Effector memory CD8-positive, alpha-beta T cell (primary cell): Measurements from ENCODE around the gene JAM2.

Experiments used
- ATAC-seq: fragments of 150-1000 bp; cut with Tn5 transposase; replicated peaks from 2 replicates; pipeline ENCODE4 v1.10.0; 2021; ENCODE audit warnings: mild to moderate bottlenecking, moderate library complexity
- DNase-seq, 3 experiments: peaks; one replicate each; pipeline ENCODE4 v3.0.0; 2021
- H3K27ac Mint-ChIP-seq, 2 donors: one replicate each; pipeline ENCODE4 v1.8.0; 2022; ENCODE audit warnings: mild to moderate bottlenecking in 2 of 2, mixed read lengths in 2 of 2, moderate library complexity in 2 of 2
- H3K27me3 Mint-ChIP-seq, 2 donors: one replicate each; pipeline ENCODE4 v1.8.0; 2022; ENCODE audit warnings: mixed read lengths in 2 of 2
- H3K36me3 Mint-ChIP-seq: one replicate; pipeline ENCODE4 v1.8.0; 2022; ENCODE audit warnings: mild to moderate bottlenecking, moderate library complexity, mixed read lengths; ENCODE audit not compliant: insufficient read depth
- H3K4me1 Mint-ChIP-seq, 2 donors: one replicate each; pipeline ENCODE4 v1.8.0; 2022; ENCODE audit warnings: low read depth in 2 of 2, mixed read lengths in 2 of 2
- H3K4me3 Mint-ChIP-seq, 2 donors: one replicate each; pipeline ENCODE4 v1.8.0; 2022; ENCODE audit warnings: mild to moderate bottlenecking in 2 of 2, mixed read lengths in 2 of 2, moderate library complexity in 2 of 2
- H3K9me3 Mint-ChIP-seq, 2 donors: one replicate each; pipeline ENCODE4 v1.8.0; 2022; ENCODE audit warnings: mixed read lengths in 2 of 2

The JAM2 gene

DNA sequence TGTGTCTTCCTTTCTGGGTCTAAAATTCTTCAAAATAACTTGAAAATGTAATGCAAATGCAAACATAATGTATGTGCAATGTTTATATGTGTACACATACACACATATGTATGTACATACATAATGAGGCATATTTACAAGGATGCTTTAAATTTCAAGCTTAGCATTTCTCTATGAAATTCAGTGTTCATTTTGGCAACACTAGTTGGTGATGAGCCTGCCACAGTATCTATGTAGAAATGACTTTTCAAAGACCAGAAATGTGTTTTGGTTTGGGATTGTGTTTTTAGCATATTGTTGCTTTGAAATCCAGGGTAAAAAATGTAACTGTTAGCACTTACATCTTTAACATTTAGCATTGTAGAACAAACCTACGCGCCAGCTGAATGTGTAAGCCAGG, 105.8 kb downstream of the JAM2 start:
- DNase-seq (no peak), ATAC-seq (no peak)
- Mint-ChIP-seq H3K36me3 (peaks cover 26% of the 10 kb centered on the region), H3K4me1 (peaks cover 10 to 14% of the 10 kb centered on the region in 2 donors), H3K4me3 (no peak overlapping the region), H3K9me3 (no peaks in the 10 kb centered on the region), H3K27me3 (no peaks in the 10 kb centered on the region), H3K27ac (no peak overlapping the region)

GRCh38 chr21:25750085-25750484, 111.0 kb downstream of the JAM2 start:
- Mint-ChIP-seq H3K4me3 (no peak overlapping the region), H3K36me3 (peaks cover 40% of the 10 kb centered on the region), H3K27me3 (no peaks in the 10 kb centered on the region), H3K4me1 (peaks cover 5 to 11% of the 10 kb centered on the region in 2 donors), H3K27ac (peak overlapping the region; percentile 41 to 62), H3K9me3 (no peaks in the 10 kb centered on the region)
- ATAC-seq (peak; percentile 24), DNase-seq (no peak)

- Mint-ChIP-seq H3K9me3 (no peaks in the 10 kb centered on the region), H3K27ac (peak overlapping the region in 1 of 2 donors; percentile 16), H3K4me3 (no peak overlapping the region), H3K4me1 (peaks cover 14 to 27% of the 10 kb centered on the region in 2 donors), H3K36me3 (peaks cover 48% of the 10 kb centered on the region), H3K27me3 (no peaks in the 10 kb centered on the region)
- ATAC-seq, result no peak
- no peak for DNase-seq
These were observed 113.4 kb downstream of the JAM2 start for GRCh38 chr21:25752416-25752815.

DNA sequence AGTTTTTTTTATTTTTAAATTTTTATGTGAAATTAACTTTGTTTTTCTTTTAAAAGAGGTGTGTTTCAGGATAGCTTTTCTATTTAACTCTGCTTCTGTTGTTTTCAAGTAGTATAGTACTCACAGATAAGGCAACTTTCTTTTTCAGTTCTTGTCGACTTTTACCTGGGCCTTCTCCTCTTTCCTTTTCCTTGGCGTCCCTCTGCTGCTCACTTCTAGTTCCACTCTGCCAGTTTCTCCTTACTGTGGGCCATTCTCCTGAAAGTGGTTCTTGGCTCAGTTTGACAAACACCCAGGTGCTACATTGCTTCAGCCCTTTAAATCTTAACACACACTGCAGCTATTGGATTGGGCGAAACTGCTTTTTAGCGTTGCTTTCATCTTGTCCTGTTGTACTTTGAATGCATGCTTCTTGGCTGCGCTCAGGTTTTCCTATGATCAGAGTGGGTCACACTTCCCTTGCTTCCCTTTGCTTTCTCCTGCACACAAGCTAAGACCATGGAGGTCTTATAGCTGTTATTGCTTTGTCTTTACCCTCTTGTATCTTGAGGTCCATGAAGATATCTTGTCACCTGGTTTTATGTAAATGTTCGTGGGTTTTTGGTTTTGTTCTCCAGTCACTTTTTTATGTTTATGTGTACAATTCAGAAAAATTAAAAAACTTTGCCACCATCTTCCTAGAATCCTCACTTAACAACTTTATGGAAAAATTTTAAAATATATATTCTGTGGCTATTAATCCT, 117.3 kb downstream of the JAM2 start:
- H3K36me3 Mint-ChIP-seq, result peaks cover 67% of the 10 kb centered on the region
- H3K27ac Mint-ChIP-seq, result peak overlapping the region; percentile 57 to 76
- no peak for DNase-seq
- no peaks in the 10 kb centered on the region for H3K27me3 Mint-ChIP-seq
- H3K9me3 Mint-ChIP-seq, result no peaks in the 10 kb centered on the region
- peak overlapping the region; percentile 4 to 19 for H3K4me3 Mint-ChIP-seq
- peaks cover 9 to 30% of the 10 kb centered on the region in 2 donors for H3K4me1 Mint-ChIP-seq
- ATAC-seq, result no peak

- H3K27me3 Mint-ChIP-seq, result no peaks in the 10 kb centered on the region
- ATAC-seq (no peak), DNase-seq (no peak)
- H3K4me1 Mint-ChIP-seq, result peaks cover 9 to 25% of the 10 kb centered on the region in 2 donors
- peaks cover 72% of the 10 kb centered on the region for H3K36me3 Mint-ChIP-seq
- no peaks in the 10 kb centered on the region for H3K9me3 Mint-ChIP-seq
- H3K4me3 Mint-ChIP-seq, result no peak overlapping the region
- H3K27ac Mint-ChIP-seq, result peak overlapping the region; percentile 57 to 76
These were observed 118.5 kb downstream of the JAM2 start for GRCh38 chr21:25757531-25757930.

DNA sequence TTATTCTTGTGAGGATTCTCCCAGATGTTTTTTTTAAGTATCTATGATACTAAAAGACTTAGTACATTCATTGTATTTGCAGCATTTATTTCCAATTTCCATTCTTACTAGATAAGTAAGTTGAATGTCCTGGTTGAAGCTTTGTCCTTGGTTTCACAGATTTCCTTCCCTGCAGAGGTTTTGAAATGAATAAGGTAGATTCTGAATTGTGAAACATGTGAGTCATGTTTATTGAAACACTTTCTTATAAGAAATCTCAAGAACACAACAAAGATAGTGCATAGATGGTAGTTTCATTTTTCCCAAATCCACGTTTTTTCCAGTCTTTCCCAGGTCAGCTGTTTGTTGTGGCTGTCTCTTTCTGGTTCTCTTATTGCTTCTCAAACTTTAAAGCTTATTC, 120.5 kb downstream of the JAM2 start:
- peak overlapping the region in 1 of 2 donors; percentile 56 for H3K27ac Mint-ChIP-seq
- no peak for DNase-seq
- H3K36me3 Mint-ChIP-seq, result peaks cover 77% of the 10 kb centered on the region
- peaks cover 9 to 22% of the 10 kb centered on the region in 2 donors for H3K4me1 Mint-ChIP-seq
- H3K9me3 Mint-ChIP-seq, result no peaks in the 10 kb centered on the region
- no peaks in the 10 kb centered on the region for H3K27me3 Mint-ChIP-seq
- no peak for ATAC-seq
- no peak overlapping the region for H3K4me3 Mint-ChIP-seq

GRCh38 chr21:25760061-25760460, 121.0 kb downstream of the JAM2 start:
- ATAC-seq (no peak), DNase-seq (no peak)
- Mint-ChIP-seq H3K27me3 (no peaks in the 10 kb centered on the region), H3K4me3 (no peak overlapping the region), H3K4me1 (peaks cover 9 to 22% of the 10 kb centered on the region in 2 donors), H3K27ac (peak overlapping the region in 1 of 2 donors; percentile 56), H3K36me3 (peaks cover 76% of the 10 kb centered on the region), H3K9me3 (no peaks in the 10 kb centered on the region)

DNA sequence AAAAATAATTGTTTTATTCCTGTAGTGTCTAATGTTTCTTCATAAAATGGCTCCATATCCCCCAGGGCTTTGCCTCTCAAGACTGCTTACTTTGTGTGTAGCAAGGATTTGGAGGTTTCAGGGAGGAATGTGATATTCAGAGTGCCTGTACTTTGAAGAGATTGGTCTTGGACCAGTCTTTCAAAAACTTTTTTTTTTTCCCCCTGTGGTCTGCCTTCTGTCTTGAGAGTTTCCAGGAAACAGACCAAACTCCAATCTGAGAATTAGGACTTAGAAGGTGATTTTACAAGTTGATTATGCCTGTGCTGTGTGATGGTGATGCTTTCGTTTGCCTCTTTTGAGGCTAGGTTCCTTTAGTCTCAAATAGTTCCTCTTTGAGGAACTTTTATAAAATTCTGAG, 121.6 kb downstream of the JAM2 start:
- no peaks in the 10 kb centered on the region for H3K27me3 Mint-ChIP-seq
- no peaks in the 10 kb centered on the region for H3K9me3 Mint-ChIP-seq
- H3K4me1 Mint-ChIP-seq, result peaks cover 8 to 20% of the 10 kb centered on the region in 2 donors
- ATAC-seq, result no peak
- no peak overlapping the region for H3K27ac Mint-ChIP-seq
- no peak for DNase-seq
- no peak overlapping the region for H3K4me3 Mint-ChIP-seq
- H3K36me3 Mint-ChIP-seq, result peaks cover 80% of the 10 kb centered on the region

DNA sequence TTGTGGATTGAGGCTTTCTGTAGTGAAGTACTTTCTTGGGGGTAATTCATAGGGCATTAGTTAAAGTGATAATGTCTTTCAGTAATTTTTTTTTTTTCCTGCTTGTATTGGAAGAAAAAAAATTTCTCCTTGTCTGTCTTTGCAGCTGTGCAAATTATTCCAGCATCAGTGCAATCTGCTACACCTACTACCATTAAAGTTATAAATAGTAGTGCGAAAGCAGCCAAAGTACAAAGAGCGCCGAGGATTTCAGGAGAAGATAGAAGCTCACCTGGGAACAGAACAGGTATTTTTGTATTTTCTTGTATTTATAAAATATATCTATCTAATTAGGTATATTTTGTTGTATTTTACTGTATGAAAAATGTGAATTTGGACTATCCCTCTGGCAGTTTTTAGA, 125.0 kb downstream of the JAM2 start:
- H3K36me3 Mint-ChIP-seq, result peaks cover 84% of the 10 kb centered on the region

More for the DNA sequence above, 125.0 kb downstream of the JAM2 start:
- Mint-ChIP-seq H3K4me3 (no peak overlapping the region), H3K9me3 (no peaks in the 10 kb centered on the region), H3K27ac (no peak overlapping the region), H3K4me1 (peaks cover 0 to 6% of the 10 kb centered on the region in 2 donors), H3K27me3 (no peaks in the 10 kb centered on the region)
- no peak for ATAC-seq
- no peak for DNase-seq
